ENCODE measurements around the gene MAST4. TPM values are rescaled to one million over a fixed set of nuclear protein-coding genes. Genes with fewer than 3 reads are reported as not detected.

Gene MAST4
- total RNA-seq, 1 donor from 2014 or later = 19.1 TPM

DNA sequence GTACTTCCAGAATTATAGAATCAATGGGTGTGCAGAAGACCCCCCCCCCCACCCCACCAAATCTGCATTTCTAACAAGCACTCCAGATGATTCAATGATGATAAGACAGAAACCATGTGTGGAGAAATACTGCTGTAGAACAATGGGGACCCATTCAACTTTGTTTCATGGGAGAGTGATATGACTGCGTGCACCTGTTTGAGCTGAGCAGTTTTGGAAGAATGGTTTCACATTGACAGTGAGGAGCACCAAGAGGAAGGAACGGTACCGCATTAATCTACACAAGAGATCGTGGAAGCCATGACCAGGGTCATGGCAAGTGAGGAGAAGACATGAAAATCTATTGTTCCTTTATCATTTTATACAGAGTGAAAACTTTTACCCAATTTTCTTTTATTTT lies 397.7 kb downstream of the MAST4 start:
- Histone ChIP-seq H3K4me3 (ENCODE audit: low read depth, low read length) (no peak overlapping the region), H3K27me3 (ENCODE audit: control insufficient read depth, insufficient read depth, low read length) (no peaks in the 10 kb centered on the region), H3K36me3 (ENCODE audit: control insufficient read depth, insufficient read depth, low read length) (no peaks in the 10 kb centered on the region)
- no peak for DNase-seq (ENCODE audit: low read depth)
- TF ChIP-seq, protein P1, sequence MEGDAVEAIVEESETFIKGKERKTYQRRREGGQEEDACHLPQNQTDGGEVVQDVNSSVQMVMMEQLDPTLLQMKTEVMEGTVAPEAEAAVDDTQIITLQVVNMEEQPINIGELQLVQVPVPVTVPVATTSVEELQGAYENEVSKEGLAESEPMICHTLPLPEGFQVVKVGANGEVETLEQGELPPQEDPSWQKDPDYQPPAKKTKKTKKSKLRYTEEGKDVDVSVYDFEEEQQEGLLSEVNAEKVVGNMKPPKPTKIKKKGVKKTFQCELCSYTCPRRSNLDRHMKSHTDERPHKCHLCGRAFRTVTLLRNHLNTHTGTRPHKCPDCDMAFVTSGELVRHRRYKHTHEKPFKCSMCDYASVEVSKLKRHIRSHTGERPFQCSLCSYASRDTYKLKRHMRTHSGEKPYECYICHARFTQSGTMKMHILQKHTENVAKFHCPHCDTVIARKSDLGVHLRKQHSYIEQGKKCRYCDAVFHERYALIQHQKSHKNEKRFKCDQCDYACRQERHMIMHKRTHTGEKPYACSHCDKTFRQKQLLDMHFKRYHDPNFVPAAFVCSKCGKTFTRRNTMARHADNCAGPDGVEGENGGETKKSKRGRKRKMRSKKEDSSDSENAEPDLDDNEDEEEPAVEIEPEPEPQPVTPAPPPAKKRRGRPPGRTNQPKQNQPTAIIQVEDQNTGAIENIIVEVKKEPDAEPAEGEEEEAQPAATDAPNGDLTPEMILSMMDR (IDR thresholded peaks at IDR 0.05; ENCODE audit: insufficient read depth, low read length, poor library complexity, severe bottlenecking) = no peak

GRCh38 chr5:66994790-66995189 lies 398.6 kb downstream of the MAST4 start:
- Histone ChIP-seq H3K36me3 (ENCODE audit: control insufficient read depth, insufficient read depth, low read length) (no peaks in the 10 kb centered on the region), H3K27me3 (ENCODE audit: control insufficient read depth, insufficient read depth, low read length) (no peaks in the 10 kb centered on the region), H3K4me3 (ENCODE audit: low read depth, low read length) (no peak overlapping the region)
- no peak for DNase-seq (ENCODE audit: low read depth)
- TF ChIP-seq, protein P1 (IDR thresholded peaks at IDR 0.05; ENCODE audit: insufficient read depth, low read length, poor library complexity, severe bottlenecking) = no peak

DNA sequence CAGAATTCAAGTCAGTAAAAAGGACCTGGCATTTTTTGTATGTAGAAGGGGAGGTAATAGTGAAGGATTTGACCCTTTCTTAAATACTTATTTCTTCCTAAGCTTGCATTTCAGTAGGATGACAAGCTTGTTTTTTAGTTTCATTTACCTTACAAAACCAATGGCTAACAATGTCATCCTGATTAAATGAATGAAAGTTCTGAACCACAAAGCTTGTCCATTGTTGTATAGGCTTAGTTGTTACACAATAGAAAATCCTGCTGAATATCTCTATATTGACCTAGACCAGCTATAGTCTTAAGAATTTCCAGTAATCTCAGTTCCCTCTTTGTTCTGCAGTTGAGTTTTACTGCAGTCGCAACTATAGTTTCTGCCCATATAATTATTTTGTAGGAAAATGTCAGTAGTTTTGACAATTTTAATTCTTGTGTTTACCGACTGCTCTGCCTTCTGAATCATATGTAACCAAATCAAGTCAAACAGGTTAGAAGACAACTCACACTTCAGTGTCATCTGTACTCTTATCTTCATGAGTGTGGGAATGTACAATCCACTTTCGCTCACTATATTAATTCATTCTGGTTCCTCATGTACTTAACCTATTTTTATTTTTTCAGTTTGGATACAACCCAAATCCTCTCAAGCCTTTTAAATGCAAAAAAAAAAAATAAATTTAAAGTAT lies 404.7 kb downstream of the MAST4 start:
- DNase-seq (ENCODE audit: low read depth) = no peak
- no peaks in the 10 kb centered on the region for H3K27me3 ChIP-seq (ENCODE audit: control insufficient read depth, insufficient read depth, low read length)
- H3K4me3 ChIP-seq (ENCODE audit: low read depth, low read length) = no peak overlapping the region
- H3K36me3 ChIP-seq (ENCODE audit: control insufficient read depth, insufficient read depth, low read length) = no peaks in the 10 kb centered on the region
- TF ChIP-seq, protein P1 (IDR thresholded peaks at IDR 0.05; ENCODE audit: insufficient read depth, low read length, poor library complexity, severe bottlenecking) = no peak

- Histone ChIP-seq H3K36me3 (ENCODE audit: control insufficient read depth, insufficient read depth, low read length) (no peaks in the 10 kb centered on the region), H3K4me3 (ENCODE audit: low read depth, low read length) (peak overlapping the region; percentile 50), H3K27me3 (ENCODE audit: control insufficient read depth, insufficient read depth, low read length) (no peaks in the 10 kb centered on the region)
- TF ChIP-seq, protein P1 (IDR thresholded peaks at IDR 0.05; ENCODE audit: insufficient read depth, low read length, poor library complexity, severe bottlenecking) = no peak
- no peak for DNase-seq (ENCODE audit: low read depth)
Measured at GRCh38 chr5:67002832-67003684, 406.9 kb downstream of the MAST4 start.

DNA sequence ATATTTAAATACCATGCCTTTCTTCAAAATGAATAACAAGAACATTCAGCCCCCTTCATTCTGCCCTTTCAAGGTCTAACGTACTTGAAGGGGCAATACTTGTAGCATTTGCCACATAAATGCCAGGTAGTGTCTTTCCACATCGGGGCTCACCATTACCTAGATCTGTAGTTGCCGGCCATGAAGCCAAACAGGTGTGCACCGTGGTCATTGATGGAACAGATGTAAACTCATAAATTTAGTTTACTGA lies 407.4 kb downstream of the MAST4 start:
- H3K27me3 ChIP-seq (ENCODE audit: control insufficient read depth, insufficient read depth, low read length) = no peaks in the 10 kb centered on the region
- TF ChIP-seq, protein P1 (IDR thresholded peaks at IDR 0.05; ENCODE audit: insufficient read depth, low read length, poor library complexity, severe bottlenecking) = no peak
- H3K4me3 ChIP-seq (ENCODE audit: low read depth, low read length) = peak overlapping the region; percentile 50
- DNase-seq (ENCODE audit: low read depth) = no peak
- no peaks in the 10 kb centered on the region for H3K36me3 ChIP-seq (ENCODE audit: control insufficient read depth, insufficient read depth, low read length)

Data from kidney epithelial cell (primary cell).